A549 (cell line): ENCODE results near the gene KCNIP4. TPM values are rescaled to one million over a fixed set of nuclear protein-coding genes. Genes with fewer than 3 reads are reported as not detected.

ENCODE experiments used
- ATAC-seq, 2 experiments: fragments of 200-7000 bp in 1 of 2; fragments of >200 bp in 1 of 2; cut with Nextera tagmentation in 1 of 2; cut with Tn5 transposase in 1 of 2; 3 replicates each; pipeline versions ENCODE4 v1.8.0 to v1.9.1; 2018 to 2020; ENCODE audit warnings: mild to moderate bottlenecking in 1 of 2, moderate library complexity in 1 of 2
- CTCF ChIA-PET: fragments of 300-600 bp; sonication (Branson Sonifier 250); formaldehyde crosslinking; extraction: SDS; loops from one replicate; lab custom pipeline; 2021; ENCODE audit warnings: antibody characterized with exemption, inconsistent platforms; lab: Yijun Ruan, JAX
- POLR2A ChIA-PET: fragments of 350-600 bp; formaldehyde crosslinking; extraction: SDS; loops from one replicate; lab custom pipeline; 2021; ENCODE audit warnings: antibody characterized with exemption, inconsistent platforms; lab: Yijun Ruan, JAX
- DNase-seq, 2 experiments: peaks; one replicate each; pipeline versions ENCODE4 v3.0.0 to v3.0.0-alpha.2; 2011 to 2016; ENCODE audit warnings: low read depth in 1 of 2, low spot score in 1 of 2
- FAIRE-seq: peaks from 2 replicates; lab custom pipeline; 2011; peaks lifted over from hg19 to GRCh38; lab: Jason Lieb, UNC
- H3K27ac ChIP-seq, 2 experiments: fragments of >200 bp; sonication (Bioruptor Twin); formaldehyde crosslinking; 3 replicates each; pipeline ENCODE4 v1.5.1; 2016 to 2017
- H3K4me1 ChIP-seq: fragments of >200 bp; sonication (Bioruptor Twin); formaldehyde crosslinking; 3 replicates; pipeline ENCODE4 v1.6.1; 2016
- H3K4me2 ChIP-seq: fragments of >200 bp; sonication (Bioruptor Twin); formaldehyde crosslinking; 3 replicates; pipeline ENCODE4 v1.6.1; 2016
- H3K4me3 ChIP-seq: fragments of >200 bp; sonication (Bioruptor Twin); formaldehyde crosslinking; 3 replicates; pipeline ENCODE4 v1.5.1; 2016
- H3K9me3 ChIP-seq: fragments of >200 bp; sonication (Bioruptor Twin); formaldehyde crosslinking; 3 replicates; pipeline ENCODE4 v1.6.1; 2016
- CHD2 ChIP-seq: fragments of 150-350 bp; IDR thresholded peaks from 2 replicates; pipeline ENCODE4 v1.6.1; 2014; ENCODE audit warnings: low read length; ENCODE audit not compliant: partially characterized antibody
- CHD4 ChIP-seq: fragments of 200-600 bp; sonication (generic); IDR thresholded peaks from 2 replicates; pipeline ENCODE4 v1.6.1; 2016; ENCODE audit warnings: antibody characterized with exemption, mild to moderate bottlenecking, borderline replicate concordance
- CTCF ChIP-seq: fragments of >200 bp; sonication (Bioruptor Twin); formaldehyde crosslinking; IDR thresholded peaks from 3 replicates; pipeline ENCODE4 v1.5.1; 2016
- E2F6 ChIP-seq: IDR thresholded peaks from 2 replicates; pipeline ENCODE4 v1.6.1; 2012; ENCODE audit warnings: low read depth, borderline replicate concordance
- EHF ChIP-seq: fragments of 250-450 bp; sonication (Bioruptor Pico); IDR thresholded peaks from 2 replicates; pipeline ENCODE4 v1.5.0; 2020; ENCODE audit warnings: mild to moderate bottlenecking
- EP300 ChIP-seq, 2 experiments: fragments of >200 bp; sonication (Bioruptor Twin); formaldehyde crosslinking; IDR thresholded peaks; 2 replicates in 1 of 2; 3 replicates in 1 of 2; pipeline ENCODE4 v1.6.1; 2016 to 2017
- FOSB ChIP-seq: fragments of 250-450 bp; sonication (Bioruptor Pico); IDR thresholded peaks from 2 replicates; pipeline ENCODE4 v1.5.0; 2020; ENCODE audit warnings: mild to moderate bottlenecking, moderate library complexity
- FOSL2 ChIP-seq, 2 experiments: fragments of 450-650 bp in 1 of 2; fragments of >200 bp in 1 of 2; sonication (Bioruptor Twin) in 1 of 2; formaldehyde crosslinking; IDR thresholded peaks; 2 replicates each; pipeline versions ENCODE4 v1.5.0 to v1.6.1; 2016 to 2020; ENCODE audit warnings: mild to moderate bottlenecking in 1 of 2, moderate library complexity in 1 of 2
- GATA3 ChIP-seq: IDR thresholded peaks from 2 replicates; pipeline ENCODE4 v1.6.1; 2012; ENCODE audit warnings: borderline replicate concordance
- HDAC2 ChIP-seq: fragments of 200-600 bp; sonication (generic); IDR thresholded peaks from 2 replicates; pipeline ENCODE4 v1.6.1; 2016
- HEYL ChIP-seq: fragments of 250-450 bp; sonication (Bioruptor Pico); IDR thresholded peaks from 2 replicates; pipeline ENCODE4 v1.8.0; 2021; ENCODE audit warnings: mild to moderate bottlenecking, moderate library complexity
- HMGXB4 ChIP-seq: fragments of 250-450 bp; sonication (Bioruptor Pico); IDR thresholded peaks from 2 replicates; pipeline ENCODE4 v1.5.0; 2021; ENCODE audit warnings: mild to moderate bottlenecking, moderate library complexity, borderline replicate concordance
- HOXA7 ChIP-seq: fragments of 250-450 bp; sonication (Bioruptor Pico); IDR thresholded peaks from 2 replicates; pipeline ENCODE4 v1.5.0; 2020; ENCODE audit warnings: mild to moderate bottlenecking, moderate library complexity
- JUN ChIP-seq, 2 experiments: fragments of >200 bp; sonication (Bioruptor Twin); formaldehyde crosslinking; IDR thresholded peaks; 2 replicates in 1 of 2; 3 replicates in 1 of 2; pipeline ENCODE4 v1.6.1; 2016 to 2017
- JUNB ChIP-seq: fragments of >200 bp; sonication (Bioruptor Twin); formaldehyde crosslinking; IDR thresholded peaks from 2 replicates; pipeline ENCODE4 v1.6.1; 2016
- MYC ChIP-seq: IDR thresholded peaks from 2 replicates; pipeline ENCODE4 v1.6.1; 2012; ENCODE audit warnings: mild to moderate bottlenecking, inconsistent platforms, low read length, improper control_type of control experiment, borderline replicate concordance
- NFE2L2 ChIP-seq: fragments of 150-350 bp; conservative IDR thresholded peaks from 2 replicates; pipeline ENCODE4 v1.6.1; 2014; ENCODE audit warnings: low read length
- POLR2AphosphoS2 ChIP-seq: conservative IDR thresholded peaks from 2 replicates; pipeline ENCODE4 v1.6.1; 2012; ENCODE audit warnings: low read length, improper control_type of control experiment, inconsistent platforms
- RAD21 ChIP-seq, 2 experiments: fragments of >200 bp in 1 of 2; sonication (Bioruptor Twin) in 1 of 2; formaldehyde crosslinking in 1 of 2; IDR thresholded peaks in 1 of 2; conservative IDR thresholded peaks in 1 of 2; 2 replicates in 1 of 2; 3 replicates in 1 of 2; pipeline ENCODE4 v1.6.1; 2012 to 2018; ENCODE audit warnings: inconsistent platforms in 1 of 2
- RARB ChIP-seq: fragments of 250-450 bp; sonication (Bioruptor Pico); IDR thresholded peaks from 2 replicates; pipeline ENCODE4 v1.8.0; 2021; ENCODE audit warnings: mild to moderate bottlenecking, moderate library complexity
- TP53 ChIP-seq: fragments of 250-450 bp; sonication (Bioruptor Pico); IDR thresholded peaks from 2 replicates; pipeline ENCODE4 v1.5.0; 2021; ENCODE audit warnings: mild to moderate bottlenecking, moderate library complexity
- ZC3H11A ChIP-seq: fragments of 450-650 bp; IDR thresholded peaks from 2 replicates; pipeline ENCODE4 v1.6.1; 2014; ENCODE audit warnings: antibody characterized with exemption, mild to moderate bottlenecking
- ZFP36 ChIP-seq: fragments of 450-650 bp; IDR thresholded peaks from 2 replicates; pipeline ENCODE4 v1.6.1; 2014; ENCODE audit warnings: borderline replicate concordance; ENCODE audit not compliant: partially characterized antibody
- ZNF302 ChIP-seq: fragments of 250-450 bp; sonication (Bioruptor Pico); IDR thresholded peaks from 2 replicates; pipeline ENCODE4 v1.9.0; 2021; ENCODE audit warnings: inconsistent platforms, mild to moderate bottlenecking, moderate library complexity
- WGBS: methylation state at CpG from one replicate; pipeline ENCODE4 v1.1.6; 2017; ENCODE audit errors: missing lambda C conversion rate; 5-methylcytosine and 5-hydroxymethylcytosine counted together
- polyA plus RNA-seq, 4 experiments: library from polyadenylated mRNA; depleted of rRNA in 3 of 4; stranded (reverse); fragments of >200 nt; fragmentation: RNase III in 1 of 4; extraction: RNeasy Plus Mini Kit Qiagen cat#74134 plus additional on column Dnase treatment in 1 of 4; gene quantifications; 2 replicates in 3 of 4; 3 replicates in 1 of 4; pipeline ENCODE4 v1.2.3, GENCODE V29; 2011 to 2017
- TF ChIP-seq, protein P1 (sequence below): fragments of 200-600 bp; sonication (generic); IDR thresholded peaks from 2 replicates; pipeline ENCODE4 v1.6.1; 2016; ENCODE audit warnings: antibody characterized with exemption, mild to moderate bottlenecking, moderate library complexity
- TF ChIP-seq, protein P2 (sequence below): fragments of >200 bp; sonication (Bioruptor Twin); formaldehyde crosslinking; IDR thresholded peaks from 2 replicates; pipeline ENCODE4 v1.6.1; 2016
- TF ChIP-seq, protein P3 (sequence below): IDR thresholded peaks from 2 replicates; pipeline ENCODE4 v1.6.1; 2012

KCNIP4 gene
- polyA plus RNA-seq, 2 of the 4 experiments (the other 2 are of a cell fraction): not detected

DNA sequence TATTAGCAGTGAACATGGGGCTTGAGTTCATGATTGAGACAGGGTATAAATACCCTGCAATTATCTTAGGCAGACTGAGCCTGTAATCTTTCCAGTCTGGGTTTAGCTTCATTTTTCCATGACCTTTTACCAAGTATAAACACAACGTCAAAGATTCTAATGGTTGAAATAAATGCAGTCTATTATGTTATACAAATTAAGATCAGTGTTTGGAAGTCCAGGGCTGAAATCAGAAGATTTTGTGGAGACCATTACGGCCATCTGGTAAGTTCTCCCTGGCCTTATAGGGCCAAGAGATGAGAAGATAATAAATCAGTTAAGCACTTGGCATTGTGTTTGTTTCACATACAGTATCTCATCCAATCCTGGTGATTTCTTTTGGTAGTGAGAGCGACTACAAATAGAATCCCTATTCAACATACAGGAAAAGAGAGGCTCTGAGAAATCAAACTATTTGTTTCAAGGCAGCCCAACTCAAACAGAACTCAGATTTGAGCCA is 822.5 kb downstream of the KCNIP4 start (continued):
- TF ChIP-seq HEYL (CRISPR knock-in tag) (no peak), MYC (no peak)

- no peak for FAIRE-seq
- ATAC-seq: no peak
- Histone ChIP-seq H3K4me3 (no peak overlapping the region), H3K27ac (no peak overlapping the region), H3K4me2 (no peak overlapping the region), H3K9me3 (no peaks in the 10 kb centered on the region), H3K4me1 (no peaks in the 10 kb centered on the region)
- CTCF ChIA-PET: no interaction called here
- POLR2A ChIA-PET: no interaction called here
- WGBS: 4% methylated on average over 3 of the region's 3 CpGs
- no peak for DNase-seq
- TF ChIP-seq POLR2AphosphoS2 (no peak), GATA3 (no peak), TP53 (CRISPR knock-in tag) (no peak), HOXA7 (CRISPR knock-in tag) (no peak), HDAC2 (no peak), NFE2L2 (no peak), CHD4 (no peak), HMGXB4 (CRISPR knock-in tag) (no peak), ZC3H11A (no peak), JUN (IDR thresholded peaks at IDR 0.05) (no peak), E2F6 (no peak), RAD21 (conservative IDR thresholded peaks at IDR 0.05 in 1 of 2, IDR thresholded peaks at IDR 0.05 in 1 of 2) (no peak)
Observed at GRCh38 chr4:21118301-21118700, 830.3 kb downstream of the KCNIP4 start.

GRCh38 chr4:21117541-21118180 is 830.9 kb downstream of the KCNIP4 start:
- no peaks in the 10 kb centered on the region for H3K4me1 ChIP-seq
- TF ChIP-seq FOSB (CRISPR knock-in tag) (no peak), CHD2 (no peak), HDAC2 (no peak), RARB (no peak), FOSL2 (IDR thresholded peaks at IDR 0.05) (no peak), FOSL2 (CRISPR knock-in tag; IDR thresholded peaks at IDR 0.05) (no peak), EP300 (IDR thresholded peaks at IDR 0.05) (no peak), ZC3H11A (no peak), POLR2AphosphoS2 (no peak), ZFP36 (no peak), EHF (CRISPR knock-in tag) (no peak), ZNF302 (no peak), CTCF (no peak), JUNB (no peak)
- TF ChIP-seq, protein P1, sequence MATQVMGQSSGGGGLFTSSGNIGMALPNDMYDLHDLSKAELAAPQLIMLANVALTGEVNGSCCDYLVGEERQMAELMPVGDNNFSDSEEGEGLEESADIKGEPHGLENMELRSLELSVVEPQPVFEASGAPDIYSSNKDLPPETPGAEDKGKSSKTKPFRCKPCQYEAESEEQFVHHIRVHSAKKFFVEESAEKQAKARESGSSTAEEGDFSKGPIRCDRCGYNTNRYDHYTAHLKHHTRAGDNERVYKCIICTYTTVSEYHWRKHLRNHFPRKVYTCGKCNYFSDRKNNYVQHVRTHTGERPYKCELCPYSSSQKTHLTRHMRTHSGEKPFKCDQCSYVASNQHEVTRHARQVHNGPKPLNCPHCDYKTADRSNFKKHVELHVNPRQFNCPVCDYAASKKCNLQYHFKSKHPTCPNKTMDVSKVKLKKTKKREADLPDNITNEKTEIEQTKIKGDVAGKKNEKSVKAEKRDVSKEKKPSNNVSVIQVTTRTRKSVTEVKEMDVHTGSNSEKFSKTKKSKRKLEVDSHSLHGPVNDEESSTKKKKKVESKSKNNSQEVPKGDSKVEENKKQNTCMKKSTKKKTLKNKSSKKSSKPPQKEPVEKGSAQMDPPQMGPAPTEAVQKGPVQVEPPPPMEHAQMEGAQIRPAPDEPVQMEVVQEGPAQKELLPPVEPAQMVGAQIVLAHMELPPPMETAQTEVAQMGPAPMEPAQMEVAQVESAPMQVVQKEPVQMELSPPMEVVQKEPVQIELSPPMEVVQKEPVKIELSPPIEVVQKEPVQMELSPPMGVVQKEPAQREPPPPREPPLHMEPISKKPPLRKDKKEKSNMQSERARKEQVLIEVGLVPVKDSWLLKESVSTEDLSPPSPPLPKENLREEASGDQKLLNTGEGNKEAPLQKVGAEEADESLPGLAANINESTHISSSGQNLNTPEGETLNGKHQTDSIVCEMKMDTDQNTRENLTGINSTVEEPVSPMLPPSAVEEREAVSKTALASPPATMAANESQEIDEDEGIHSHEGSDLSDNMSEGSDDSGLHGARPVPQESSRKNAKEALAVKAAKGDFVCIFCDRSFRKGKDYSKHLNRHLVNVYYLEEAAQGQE: no peak
- TF ChIP-seq, protein P2, sequence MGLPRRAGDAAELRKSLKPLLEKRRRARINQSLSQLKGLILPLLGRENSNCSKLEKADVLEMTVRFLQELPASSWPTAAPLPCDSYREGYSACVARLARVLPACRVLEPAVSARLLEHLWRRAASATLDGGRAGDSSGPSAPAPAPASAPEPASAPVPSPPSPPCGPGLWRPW: no peak
- TF ChIP-seq, protein P3, sequence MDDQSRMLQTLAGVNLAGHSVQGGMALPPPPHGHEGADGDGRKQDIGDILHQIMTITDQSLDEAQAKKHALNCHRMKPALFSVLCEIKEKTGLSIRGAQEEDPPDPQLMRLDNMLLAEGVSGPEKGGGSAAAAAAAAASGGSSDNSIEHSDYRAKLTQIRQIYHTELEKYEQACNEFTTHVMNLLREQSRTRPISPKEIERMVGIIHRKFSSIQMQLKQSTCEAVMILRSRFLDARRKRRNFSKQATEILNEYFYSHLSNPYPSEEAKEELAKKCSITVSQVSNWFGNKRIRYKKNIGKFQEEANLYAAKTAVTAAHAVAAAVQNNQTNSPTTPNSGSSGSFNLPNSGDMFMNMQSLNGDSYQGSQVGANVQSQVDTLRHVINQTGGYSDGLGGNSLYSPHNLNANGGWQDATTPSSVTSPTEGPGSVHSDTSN: no peak
- TF ChIP-seq, all 56 proteins: peak for 0
- Histone ChIP-seq H3K4me3 (no peak overlapping the region), H3K27ac (no peak overlapping the region), H3K4me2 (no peak overlapping the region), H3K9me3 (no peaks in the 10 kb centered on the region)
- DNase-seq: no peak
- CTCF ChIA-PET: no interaction called here
- no peak for FAIRE-seq
- POLR2A ChIA-PET: no interaction called here
- no peak for ATAC-seq
- 0% methylated on average over 6 of the region's 7 CpGs for WGBS
